Fibroblast of skin of right biceps (primary cell): ENCODE measurements around the gene CD163L1.

Experiments used
- DNase-seq: peaks from one replicate; pipeline ENCODE4 v3.0.0-alpha.2; 2013

Gene CD163L1

DNA sequence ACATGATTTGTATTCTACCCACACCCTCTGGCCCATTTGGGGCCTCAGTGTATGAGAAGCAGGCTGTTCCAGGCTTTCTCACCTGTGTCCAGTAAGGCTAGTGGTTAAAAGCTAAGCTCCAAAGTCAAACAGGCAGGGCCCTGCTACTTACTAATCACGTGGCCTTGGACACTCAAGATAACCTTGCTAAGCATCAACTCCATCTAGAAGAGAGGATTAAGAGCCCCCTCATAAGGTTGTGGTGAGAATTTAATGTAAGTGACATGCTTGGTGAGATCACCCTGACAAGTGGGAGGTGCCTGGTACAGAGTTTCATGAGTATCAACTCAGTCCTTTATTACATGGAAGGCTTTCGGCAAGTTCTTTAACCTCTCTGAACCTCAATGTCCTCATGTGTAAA lies 122.3 kb downstream of the CD163L1 start:
- DNase-seq: no peak

DNA sequence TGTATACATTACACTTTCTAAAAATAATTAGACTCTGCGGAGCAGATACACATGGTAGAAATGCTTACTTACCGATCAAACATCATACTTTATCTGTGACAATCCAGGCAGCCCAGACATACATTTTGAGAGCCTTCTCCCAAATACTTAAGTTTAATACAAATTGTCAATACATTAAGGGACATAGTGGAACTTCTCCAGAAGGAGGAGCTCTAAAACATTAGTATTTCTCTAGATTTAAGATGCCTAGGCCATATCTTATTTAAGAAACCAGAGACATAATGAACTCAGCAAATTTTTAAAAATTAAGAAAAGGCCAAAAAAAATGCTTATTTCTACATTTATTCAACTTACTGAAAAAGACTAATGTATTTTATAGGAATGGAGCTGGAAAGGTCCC lies 124.0 kb downstream of the CD163L1 start:
- DNase-seq: peak; percentile 7

DNA sequence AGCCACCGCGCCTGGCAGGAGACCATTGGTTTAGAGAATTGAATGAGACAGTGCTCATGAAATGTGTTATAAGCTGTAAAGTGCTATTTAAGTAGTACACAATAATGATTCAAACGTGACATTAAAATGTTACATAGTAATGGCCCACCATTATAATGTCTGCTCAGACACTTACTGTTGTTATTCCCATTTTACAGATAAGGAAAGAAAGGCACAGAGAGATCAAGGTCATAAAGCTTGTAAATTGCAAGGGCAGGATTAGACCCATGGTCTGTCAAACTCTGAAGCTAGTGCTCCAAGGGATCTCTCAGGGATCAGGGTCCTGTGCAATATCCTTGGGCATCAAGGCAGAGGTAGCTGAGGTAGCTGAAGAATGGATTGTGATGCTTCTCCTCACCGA lies 133.9 kb downstream of the CD163L1 start:
- no peak for DNase-seq
